Fibroblast of mammary gland (primary cell): ENCODE data around the gene DNASE1L1.
A peak's percentile ranks its signal among the peaks of the same experiment; 100 is the strongest.

Experiments
- DNase-seq: peaks from one replicate; pipeline ENCODE4 v3.0.0-alpha.2; 2010; ENCODE audit warnings: low read depth
- H3K4me3 ChIP-seq: 2 replicates; pipeline ENCODE4 v1.5.1; 2011; ENCODE audit warnings: low read depth, mild to moderate bottlenecking, low read length, moderate library complexity; ENCODE audit not compliant: control insufficient read depth
- TF ChIP-seq, protein P1 (sequence below): conservative IDR thresholded peaks from 2 replicates; pipeline ENCODE4 v1.5.1; 2011; ENCODE audit warnings: low read depth, low read length, inconsistent platforms; ENCODE audit not compliant: control insufficient read depth, insufficient read depth

The DNASE1L1 gene

GRCh38 chrX:154369449-154370299 lies 39.4 kb downstream of the DNASE1L1 start:
- peak; percentile 96 for DNase-seq
- peak overlapping the region; percentile 80 for H3K4me3 ChIP-seq
- TF ChIP-seq, protein P1, sequence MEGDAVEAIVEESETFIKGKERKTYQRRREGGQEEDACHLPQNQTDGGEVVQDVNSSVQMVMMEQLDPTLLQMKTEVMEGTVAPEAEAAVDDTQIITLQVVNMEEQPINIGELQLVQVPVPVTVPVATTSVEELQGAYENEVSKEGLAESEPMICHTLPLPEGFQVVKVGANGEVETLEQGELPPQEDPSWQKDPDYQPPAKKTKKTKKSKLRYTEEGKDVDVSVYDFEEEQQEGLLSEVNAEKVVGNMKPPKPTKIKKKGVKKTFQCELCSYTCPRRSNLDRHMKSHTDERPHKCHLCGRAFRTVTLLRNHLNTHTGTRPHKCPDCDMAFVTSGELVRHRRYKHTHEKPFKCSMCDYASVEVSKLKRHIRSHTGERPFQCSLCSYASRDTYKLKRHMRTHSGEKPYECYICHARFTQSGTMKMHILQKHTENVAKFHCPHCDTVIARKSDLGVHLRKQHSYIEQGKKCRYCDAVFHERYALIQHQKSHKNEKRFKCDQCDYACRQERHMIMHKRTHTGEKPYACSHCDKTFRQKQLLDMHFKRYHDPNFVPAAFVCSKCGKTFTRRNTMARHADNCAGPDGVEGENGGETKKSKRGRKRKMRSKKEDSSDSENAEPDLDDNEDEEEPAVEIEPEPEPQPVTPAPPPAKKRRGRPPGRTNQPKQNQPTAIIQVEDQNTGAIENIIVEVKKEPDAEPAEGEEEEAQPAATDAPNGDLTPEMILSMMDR = no peak

GRCh38 chrX:154368630-154369448 lies 40.2 kb downstream of the DNASE1L1 start:
- H3K4me3 ChIP-seq = peak overlapping the region; percentile 66
- peak; percentile 95 for DNase-seq
- TF ChIP-seq, protein P1 = no peak

- H3K4me3 ChIP-seq = peak overlapping the region; percentile 6
- TF ChIP-seq, protein P1 = no peak
Observed at GRCh38 chrX:154367474-154368308, 41.4 kb downstream of the DNASE1L1 start.

DNA sequence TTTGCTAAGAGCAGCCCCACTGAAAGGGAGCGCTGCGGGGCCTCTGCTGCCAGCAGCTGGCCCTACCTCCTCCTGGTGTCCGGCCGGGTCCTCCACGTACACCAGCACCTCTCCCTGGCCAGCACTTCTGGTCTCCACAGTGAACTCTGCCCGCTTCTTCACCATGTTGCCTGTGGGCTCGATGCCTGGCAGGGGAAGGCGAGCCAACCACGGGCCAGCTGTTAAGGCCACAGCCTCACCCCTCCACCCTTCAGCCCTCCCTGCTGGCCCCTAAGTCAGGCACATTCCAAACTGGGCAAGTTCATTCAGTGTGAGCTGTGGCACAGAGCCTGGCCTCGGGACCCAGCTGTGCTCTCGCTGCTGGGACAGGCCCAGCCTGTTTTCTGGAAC lies 42.4 kb downstream of the DNASE1L1 start:
- TF ChIP-seq, protein P1 = no peak
- no peak overlapping the region for H3K4me3 ChIP-seq
- no peak for DNase-seq

More at GRCh38 chrX:154367474-154368308, 41.4 kb downstream of the DNASE1L1 start:
- DNase-seq = no peak

GRCh38 chrX:154365997-154366665 lies 42.9 kb downstream of the DNASE1L1 start:
- H3K4me3 ChIP-seq = no peak overlapping the region
- TF ChIP-seq, protein P1 = no peak
- DNase-seq = no peak
